Liver (tissue), 3 donors: ENCODE measurements around the gene LDLRAD4.

Experiments
- GABPA ChIP-seq, 2 donors: IDR thresholded peaks in 1 of 2; conservative IDR thresholded peaks in 1 of 2; 2 replicates each; pipeline ENCODE4 v1.6.1; 2016; ENCODE audit warnings: antibody characterized with exemption in 2 of 2, mild to moderate bottlenecking in 1 of 2, moderate library complexity in 1 of 2
- JUND ChIP-seq, 2 donors: IDR thresholded peaks; 2 replicates each; pipeline ENCODE4 v1.6.1; 2016; ENCODE audit warnings: antibody characterized with exemption in 2 of 2
- NR2F2 ChIP-seq: IDR thresholded peaks from 2 replicates; pipeline ENCODE4 v1.6.1; 2016; ENCODE audit warnings: antibody characterized with exemption
- TAF1 ChIP-seq: conservative IDR thresholded peaks from 2 replicates; pipeline ENCODE4 v1.6.1; 2016; ENCODE audit warnings: antibody characterized with exemption, mild to moderate bottlenecking
- YY1 ChIP-seq: IDR thresholded peaks from 2 replicates; pipeline ENCODE4 v1.6.1; 2016; ENCODE audit warnings: antibody characterized with exemption, mild to moderate bottlenecking
- TF ChIP-seq, protein P1 (sequence below): fragments of 150-350 bp; IDR thresholded peaks from 2 replicates; pipeline ENCODE4 v1.5.1; 2017; ENCODE audit warnings: improper control_type of control experiment, low read depth, low read length; ENCODE audit not compliant: missing input control
- TF ChIP-seq, protein P2 (sequence below): IDR thresholded peaks from 2 replicates; pipeline ENCODE4 v1.6.1; 2016; ENCODE audit warnings: antibody characterized with exemption
- TF ChIP-seq, protein P3 (sequence below): IDR thresholded peaks from 2 replicates; pipeline ENCODE4 v1.6.1; 2016; ENCODE audit warnings: antibody characterized with exemption
- donor health status: healthy.
- donor health status: healthy.

DNA sequence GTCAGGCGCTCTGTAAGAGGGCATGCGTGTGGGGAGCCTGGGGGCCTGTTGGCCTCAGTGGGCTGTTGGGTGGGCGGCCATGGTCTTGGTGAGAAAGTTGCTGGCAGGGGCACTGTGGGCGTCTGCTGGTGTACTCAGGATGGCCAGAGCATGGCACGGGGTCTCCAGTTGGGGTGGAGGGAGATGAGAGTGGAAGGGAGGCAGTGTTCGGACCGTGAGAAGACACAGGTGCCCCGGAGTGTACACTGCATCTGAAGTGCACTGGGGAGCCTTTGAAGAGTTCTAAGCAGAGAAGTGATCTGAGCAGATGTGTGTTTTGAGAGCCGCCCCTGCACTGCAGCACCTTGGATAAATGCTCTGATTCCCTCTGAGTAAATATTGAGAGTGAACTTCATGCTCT lies 150.8 kb downstream of the LDLRAD4 start:
- no peak for TF ChIP-seq GABPA (IDR thresholded peaks at IDR 0.05 in 1 of 2, conservative IDR thresholded peaks at IDR 0.05 in 1 of 2)
- TF ChIP-seq, protein P1, sequence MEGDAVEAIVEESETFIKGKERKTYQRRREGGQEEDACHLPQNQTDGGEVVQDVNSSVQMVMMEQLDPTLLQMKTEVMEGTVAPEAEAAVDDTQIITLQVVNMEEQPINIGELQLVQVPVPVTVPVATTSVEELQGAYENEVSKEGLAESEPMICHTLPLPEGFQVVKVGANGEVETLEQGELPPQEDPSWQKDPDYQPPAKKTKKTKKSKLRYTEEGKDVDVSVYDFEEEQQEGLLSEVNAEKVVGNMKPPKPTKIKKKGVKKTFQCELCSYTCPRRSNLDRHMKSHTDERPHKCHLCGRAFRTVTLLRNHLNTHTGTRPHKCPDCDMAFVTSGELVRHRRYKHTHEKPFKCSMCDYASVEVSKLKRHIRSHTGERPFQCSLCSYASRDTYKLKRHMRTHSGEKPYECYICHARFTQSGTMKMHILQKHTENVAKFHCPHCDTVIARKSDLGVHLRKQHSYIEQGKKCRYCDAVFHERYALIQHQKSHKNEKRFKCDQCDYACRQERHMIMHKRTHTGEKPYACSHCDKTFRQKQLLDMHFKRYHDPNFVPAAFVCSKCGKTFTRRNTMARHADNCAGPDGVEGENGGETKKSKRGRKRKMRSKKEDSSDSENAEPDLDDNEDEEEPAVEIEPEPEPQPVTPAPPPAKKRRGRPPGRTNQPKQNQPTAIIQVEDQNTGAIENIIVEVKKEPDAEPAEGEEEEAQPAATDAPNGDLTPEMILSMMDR = no peak
- TF ChIP-seq, protein P2, sequence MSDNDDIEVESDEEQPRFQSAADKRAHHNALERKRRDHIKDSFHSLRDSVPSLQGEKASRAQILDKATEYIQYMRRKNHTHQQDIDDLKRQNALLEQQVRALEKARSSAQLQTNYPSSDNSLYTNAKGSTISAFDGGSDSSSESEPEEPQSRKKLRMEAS = no peak
- TF ChIP-seq JUND (IDR thresholded peaks at IDR 0.05) = no peak
- no peak for TF ChIP-seq YY1
- TF ChIP-seq, protein P3, sequence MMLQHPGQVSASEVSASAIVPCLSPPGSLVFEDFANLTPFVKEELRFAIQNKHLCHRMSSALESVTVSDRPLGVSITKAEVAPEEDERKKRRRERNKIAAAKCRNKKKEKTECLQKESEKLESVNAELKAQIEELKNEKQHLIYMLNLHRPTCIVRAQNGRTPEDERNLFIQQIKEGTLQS = no peak
- no peak for TF ChIP-seq TAF1
- no peak for TF ChIP-seq NR2F2
